NCI-H774 (cell line): Measurements from ENCODE around the gene QKI.
"Not testable (repeated sequence)": the region's sequence is repeated elsewhere in the genome, so short reads cannot be mapped to it uniquely, and the experiment has no call there.

Source experiments
- DNase-seq: peaks from one replicate; lab custom pipeline; 2025; lab: John Stamatoyannopoulos, UW

Gene QKI

DNA sequence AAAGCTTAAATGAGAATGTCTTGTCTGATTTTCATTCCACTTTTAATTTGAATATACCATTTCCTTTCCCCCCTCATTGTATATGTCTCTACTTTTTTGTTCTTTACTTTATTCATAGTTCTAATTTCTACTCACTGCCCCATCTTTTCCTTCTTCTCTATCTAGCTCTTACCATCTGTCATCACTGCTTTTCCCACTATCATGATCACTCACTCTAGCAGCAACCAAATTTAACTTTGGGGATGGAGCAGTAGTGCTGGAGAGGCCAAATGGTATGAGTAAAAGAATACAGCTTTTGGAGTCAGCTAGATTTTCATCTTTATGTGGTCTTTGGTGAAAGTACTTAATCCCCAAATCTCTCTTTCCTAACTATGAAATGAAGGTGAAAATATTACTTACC is 25.5 kb downstream of the QKI start:
- DNase-seq = no peak

DNA sequence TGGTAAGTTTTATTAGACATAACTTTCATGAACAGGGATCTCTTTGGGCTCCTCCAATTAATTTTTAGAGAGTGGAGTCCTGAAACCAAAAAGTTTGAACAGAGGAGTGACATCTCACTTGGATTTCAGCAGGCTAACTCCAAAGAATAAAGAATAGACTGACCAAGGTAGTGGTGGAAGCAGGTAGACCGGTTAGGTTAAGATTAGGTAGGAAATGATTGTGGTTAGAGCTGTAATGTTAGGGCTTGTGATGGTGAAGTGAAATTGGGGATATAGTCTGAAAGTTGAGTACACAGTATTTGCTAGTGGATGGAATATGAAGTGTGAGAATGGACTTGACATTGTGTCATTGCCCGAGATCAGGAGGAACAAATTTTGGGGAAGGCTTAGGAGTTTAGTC is 27.8 kb downstream of the QKI start:
- DNase-seq = no peak

DNA sequence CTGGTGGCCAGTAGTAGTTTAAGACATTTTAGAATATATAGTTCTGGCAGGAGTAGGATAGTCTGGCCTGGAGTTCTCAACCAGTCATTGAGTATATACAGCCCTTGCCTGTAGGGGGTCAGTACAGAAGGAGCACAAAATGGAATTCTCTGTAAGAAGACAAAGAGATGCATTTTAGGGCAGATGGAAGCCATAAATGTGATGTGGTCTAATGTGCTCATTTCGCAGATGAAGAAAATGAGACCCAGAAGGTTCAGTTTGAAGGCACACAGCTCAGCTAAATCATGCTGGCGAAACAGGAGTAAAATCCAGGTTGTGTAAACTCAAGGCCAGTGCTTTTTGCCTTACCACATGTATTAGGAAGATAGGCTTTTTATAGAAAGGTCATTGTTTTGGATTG is 29.6 kb downstream of the QKI start:
- DNase-seq = no peak

DNA sequence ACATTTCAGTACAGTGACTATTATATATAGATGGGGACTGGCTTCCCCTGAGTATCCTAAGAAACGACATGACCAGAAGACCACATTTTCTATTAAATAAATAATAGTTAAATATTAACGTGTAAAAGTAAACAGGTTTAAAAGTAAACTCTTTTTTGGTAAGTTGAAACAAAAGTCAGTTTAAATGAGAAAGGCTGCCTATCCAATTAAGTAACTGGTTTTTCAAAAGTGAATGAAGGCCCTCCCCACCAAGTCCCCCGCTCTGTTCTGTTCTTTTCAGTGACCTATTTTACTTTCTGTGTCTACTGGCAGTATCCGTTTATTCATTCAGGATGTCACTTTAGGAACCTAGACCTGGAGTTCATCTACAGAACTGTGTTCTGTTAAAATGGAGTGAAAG is 32.0 kb downstream of the QKI start:
- no peak for DNase-seq

DNA sequence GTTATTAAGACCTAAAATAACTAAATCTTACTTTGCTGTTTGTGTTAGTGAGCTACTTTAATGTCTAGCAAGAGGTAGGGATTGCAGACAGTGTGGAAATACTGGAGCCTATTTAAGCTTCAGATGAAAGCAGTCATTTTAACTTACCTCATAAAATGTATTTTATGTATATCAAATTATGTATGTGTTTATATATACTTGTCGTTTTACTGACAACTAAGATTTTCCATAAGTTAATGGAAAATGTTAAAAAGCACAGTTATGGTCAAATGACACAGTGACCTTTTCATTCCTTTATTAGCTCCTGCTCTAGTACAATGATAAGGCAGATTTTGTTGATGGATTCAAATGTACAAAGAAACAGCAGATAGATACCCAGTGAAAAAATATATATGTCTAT is 34.6 kb downstream of the QKI start:
- no peak for DNase-seq

DNA sequence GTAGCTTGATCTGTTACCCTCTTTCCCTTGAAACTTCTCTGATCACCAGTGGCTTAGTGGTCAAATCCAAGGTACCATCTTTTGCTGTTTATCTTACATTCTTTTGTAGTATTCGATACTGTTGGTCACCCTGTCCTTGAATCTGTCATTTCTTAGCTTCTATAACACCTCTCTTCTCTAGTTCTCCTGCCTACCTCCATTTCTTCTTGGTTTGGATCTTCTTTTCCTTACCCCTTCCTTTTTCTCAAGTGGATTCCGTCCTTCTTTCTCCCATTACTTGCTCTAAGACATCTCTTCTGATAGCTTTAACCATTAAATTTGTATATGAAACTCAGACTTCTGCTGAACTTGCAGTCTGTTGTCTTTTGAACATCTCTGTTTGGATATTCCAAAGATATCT is 39.9 kb downstream of the QKI start:
- DNase-seq = no peak

DNA sequence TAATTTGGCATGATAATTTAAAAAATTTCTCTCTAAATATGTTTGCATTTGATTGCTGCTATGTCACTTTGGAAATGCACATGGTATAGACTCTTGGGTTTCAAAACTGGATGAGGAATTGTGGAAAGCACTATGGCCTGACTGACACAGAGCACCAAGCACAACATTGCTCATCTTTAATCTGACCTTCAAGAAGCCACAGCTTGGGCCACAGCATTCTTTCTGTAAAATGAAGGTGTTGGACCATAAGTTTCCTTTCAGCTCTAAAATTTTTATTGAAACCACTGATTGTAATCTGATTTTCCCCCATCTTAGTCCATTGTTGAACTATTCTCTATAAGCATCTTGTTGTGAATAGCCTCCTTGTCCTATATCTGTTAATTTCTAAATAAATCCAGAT is 41.0 kb downstream of the QKI start:
- no peak for DNase-seq

DNA sequence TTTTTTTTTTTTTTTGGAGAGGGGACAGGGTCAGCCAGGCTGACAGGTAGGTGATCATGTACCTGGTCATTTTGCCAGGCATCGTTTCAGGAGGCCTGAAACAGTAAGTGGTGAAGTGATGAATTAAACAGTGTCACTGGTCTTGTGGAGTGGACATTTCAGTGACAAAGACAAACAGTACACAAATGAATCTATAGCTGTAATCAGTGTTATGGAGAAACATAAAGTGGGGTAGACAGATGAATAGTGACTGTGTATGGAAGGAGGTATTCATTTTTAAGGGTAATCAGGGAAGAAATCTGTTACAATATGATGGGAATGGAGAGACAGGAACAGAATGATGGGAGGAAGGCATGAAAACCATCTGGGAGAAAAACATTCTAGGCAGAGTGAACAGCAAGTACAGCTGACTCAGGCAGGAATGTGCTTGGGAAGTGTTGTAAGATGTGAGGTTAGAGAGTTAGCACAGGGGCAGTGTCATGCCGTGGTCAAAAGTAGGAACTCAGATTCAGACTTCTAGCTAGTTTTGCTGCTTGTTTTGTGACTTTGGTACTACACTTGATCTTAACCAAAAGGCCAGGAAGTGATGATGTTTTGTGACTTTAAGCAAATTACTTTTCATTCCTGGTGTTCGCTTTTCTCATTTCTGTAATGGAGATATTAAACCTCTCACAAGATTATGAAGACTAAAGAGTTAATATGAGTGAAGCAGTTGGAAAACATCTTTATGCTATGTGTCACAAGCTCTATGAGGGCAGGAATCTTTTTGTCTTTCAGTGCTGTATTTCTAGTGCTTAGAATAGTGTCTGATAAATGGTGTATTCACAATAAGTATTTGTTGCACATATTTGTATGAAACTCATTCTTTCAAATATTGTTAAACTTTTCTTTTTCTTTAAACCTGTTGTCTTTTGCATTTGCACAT is 43.4 kb downstream of the QKI start:
- DNase-seq = no peak

DNA sequence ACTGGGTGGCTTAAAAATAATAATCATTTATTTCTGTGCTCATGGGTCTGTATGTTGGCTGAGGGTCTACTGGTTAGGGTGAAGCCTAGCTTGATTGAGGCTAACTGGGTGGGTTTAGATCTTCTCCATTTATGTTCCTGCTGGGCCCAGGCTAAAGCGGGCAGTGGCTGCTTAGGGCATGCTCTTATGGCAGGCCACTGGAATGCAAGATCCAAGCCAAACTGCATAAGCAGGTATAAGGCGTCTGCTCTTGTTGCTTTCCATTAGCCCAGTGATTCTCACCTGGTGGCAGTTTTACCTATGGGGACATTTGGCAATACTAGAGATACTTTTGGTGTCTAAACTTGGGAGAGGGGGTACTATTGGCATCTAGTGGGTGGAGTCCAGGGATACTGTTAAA is 44.5 kb downstream of the QKI start:
- DNase-seq = no peak

DNA sequence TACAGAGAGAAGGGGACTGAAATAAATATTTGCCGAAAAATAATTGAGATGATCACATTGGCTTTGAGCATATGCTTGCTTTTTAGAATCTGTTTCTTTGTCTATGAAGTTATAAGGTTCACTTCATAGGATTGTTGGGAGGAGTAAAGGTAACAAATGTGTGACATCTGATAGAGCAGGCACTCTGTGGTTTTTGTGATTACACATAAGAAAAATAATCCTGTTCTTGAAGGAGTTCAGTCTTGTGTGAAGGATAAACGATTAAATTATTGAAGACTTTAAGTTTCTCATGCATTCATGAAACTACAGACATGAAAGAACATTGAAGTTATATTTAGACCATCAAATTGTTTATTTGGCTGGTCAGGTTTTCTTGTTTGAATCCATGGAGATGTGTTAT is 45.0 kb downstream of the QKI start:
- no peak for DNase-seq

DNA sequence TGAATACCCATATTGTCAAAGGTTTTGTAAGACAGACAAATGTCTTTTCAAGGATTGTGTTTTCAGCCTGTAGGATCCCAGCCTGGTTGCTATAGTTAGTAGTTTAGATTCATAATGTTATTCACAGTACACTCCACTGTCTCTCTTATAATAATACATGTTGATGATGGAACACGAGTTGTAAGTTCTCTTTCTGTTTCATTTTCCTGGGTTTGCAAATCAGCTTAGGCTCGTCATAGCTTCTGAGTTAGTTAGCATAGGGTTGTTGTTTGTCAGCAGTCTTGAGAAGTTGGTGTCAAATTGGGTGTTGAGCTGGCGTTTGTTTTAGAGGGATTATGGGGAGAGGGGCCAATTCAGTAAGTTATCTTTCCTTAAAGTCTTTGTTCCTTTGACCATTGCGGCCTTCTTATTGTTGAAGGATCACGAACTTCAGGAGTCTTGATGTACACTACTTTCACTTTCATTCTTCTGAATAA is 45.8 kb downstream of the QKI start:
- no peak for DNase-seq

DNA sequence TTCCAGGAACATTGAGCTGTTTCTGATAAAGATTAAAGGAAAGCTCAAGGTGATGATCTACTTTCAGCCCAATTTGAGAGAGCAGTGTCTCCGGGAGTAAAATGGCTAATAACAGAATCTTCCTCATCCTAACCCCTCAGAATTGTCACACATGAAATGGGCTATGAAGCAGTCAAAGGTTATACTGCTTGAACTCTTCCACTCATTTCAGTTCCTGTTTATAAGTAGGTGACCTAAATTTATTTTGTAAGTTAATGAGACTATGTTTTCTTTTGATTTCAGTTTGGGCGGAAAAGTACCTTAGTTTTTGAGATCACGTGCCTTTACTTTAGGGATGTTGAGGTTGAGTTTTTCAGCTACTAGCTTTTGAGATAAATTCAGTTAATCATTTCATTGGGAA is 47.2 kb downstream of the QKI start:
- no peak for DNase-seq

DNA sequence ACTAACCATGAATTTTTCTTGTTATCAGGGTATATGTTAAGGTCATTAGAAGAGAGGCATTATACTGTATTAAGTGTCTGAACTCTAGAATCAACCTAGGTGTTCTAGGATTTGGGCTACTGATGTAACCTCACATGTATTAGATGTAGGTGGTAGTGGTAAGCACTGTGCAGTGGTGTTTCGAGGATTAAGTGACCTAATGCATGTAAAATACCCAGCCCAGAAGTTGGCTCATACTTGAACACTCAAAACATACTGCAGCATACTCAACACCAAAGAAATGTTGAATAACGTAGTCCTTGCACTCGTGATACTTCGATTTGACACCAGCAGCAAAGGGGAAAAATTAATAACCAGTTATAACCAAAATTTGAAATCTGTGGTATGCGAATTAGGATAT is 48.7 kb downstream of the QKI start:
- no peak for DNase-seq

DNA sequence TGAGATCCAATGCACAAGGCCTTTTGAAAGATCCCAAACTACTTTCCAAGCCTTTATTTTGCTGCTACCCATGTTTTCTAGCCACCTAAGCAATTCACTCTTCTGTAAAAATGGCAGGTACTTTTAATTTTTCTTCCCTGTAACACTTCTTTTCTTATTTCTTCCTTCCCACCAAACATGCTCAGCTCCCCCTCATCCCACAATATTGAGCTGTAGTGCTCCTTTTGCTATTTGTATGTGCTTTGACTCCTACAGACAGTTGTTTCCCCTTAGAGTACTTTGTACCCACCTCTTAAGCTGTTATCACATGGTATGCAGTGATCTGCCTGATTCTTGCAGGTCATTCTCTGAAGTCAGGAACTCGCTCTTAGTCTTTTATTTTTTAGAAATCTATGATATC is 49.3 kb downstream of the QKI start:
- no peak for DNase-seq

DNA sequence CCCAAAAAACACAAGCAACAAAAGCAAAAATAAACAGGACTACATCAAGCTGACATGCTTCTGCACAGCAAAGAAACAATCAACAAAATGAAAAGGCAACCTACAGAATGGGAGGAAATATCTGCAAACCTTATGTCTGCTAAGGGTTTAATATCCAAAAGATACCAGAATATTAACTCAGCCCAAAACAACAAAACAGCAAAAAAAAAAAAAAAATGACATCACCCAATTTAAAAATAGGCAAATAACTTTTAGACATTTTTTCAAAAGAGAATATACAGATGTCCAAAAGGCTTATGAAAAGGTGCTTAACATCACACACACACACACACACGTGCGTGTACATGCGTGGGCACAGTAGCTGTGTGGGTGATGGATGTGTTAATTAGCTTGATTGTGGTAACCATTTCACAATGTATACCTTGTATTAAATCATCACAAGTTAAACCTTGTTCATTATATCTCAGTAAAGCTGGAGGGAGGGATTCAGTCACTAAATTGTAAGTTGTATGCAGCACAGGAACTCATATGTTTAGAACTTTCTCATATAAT is 52.4 kb downstream of the QKI start:
- no peak for DNase-seq

DNA sequence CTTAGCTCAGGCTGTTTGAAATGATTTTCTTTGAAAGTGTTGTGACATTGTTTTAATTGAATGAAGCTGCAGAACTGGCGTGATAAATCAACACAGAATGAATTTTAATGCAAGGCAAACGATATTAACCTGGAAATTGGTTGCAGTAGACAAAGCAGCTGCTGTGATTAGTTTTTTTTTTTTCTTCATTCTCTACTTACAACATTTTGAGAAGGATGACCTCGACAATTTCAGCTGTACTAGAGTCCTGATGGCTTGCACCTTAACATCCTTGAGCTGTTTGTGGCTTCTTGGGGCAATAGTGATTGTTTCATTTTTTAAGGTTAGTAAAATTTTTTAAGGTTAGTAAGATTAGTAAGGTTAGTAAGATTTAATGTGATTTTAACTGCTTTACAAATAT is 54.2 kb downstream of the QKI start:
- no peak for DNase-seq

DNA sequence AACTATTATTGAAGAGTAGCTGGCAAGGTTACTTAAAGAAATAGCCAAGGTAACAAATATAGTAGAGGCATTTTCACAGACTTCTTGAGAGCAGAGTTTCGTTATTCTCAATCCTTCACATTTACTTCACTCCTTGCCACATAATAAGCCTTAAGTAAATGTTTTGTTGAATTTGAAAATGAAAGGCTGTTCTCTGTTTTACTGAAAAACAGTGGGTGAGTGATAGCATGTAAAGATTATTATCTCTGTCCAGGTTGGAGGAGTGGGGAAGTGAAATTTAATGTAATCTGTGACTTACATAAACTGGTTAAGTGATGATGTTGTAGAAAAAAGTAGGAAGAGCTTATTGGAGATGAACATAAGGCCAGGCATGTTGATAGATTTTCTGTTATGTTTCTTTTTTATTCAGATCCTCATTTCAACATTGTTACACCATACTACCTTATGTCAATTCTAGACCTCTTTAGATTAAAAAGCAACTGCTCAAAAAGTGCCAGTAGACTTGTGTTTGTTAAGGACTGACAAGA is 55.0 kb downstream of the QKI start:
- no peak for DNase-seq

DNA sequence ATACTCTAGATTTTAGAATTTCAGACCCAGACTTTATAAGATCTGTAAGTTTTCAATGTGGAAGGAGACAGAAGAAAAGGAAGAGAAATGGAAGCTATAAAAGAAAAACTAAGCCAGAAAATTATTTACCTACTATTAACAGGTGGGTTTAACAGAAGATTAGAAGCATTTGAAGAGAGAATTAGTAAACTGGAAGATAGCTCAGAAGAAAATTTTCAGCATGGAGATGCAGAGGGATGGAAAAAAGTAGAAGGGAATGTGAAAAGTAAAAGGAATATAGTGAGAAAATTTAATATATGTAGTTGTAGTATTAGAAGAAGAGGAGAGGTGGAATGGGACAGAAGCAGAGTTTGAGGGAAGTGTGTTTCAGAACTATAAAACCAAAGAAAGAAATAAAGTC is 56.1 kb downstream of the QKI start:
- no peak for DNase-seq

DNA sequence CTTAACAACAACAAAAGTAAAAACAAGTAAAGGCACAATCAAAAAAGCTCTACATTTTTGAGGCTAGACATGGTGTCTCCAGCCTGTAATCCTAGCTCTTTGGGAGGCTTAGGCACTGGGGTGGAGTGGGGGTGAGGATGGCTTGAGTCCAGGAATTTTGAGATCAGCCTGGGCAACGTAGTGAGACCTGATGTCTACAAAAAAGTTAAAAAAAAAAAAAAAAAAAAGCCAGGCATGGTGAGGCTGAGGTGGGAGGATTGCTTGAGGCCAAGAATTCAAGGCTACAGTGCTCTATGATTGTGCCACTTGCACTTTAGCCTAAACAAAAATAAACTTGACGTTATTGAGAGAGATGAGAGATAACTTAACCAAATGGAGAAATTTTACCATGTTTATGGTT is 60.1 kb downstream of the QKI start:
- no peak for DNase-seq

DNA sequence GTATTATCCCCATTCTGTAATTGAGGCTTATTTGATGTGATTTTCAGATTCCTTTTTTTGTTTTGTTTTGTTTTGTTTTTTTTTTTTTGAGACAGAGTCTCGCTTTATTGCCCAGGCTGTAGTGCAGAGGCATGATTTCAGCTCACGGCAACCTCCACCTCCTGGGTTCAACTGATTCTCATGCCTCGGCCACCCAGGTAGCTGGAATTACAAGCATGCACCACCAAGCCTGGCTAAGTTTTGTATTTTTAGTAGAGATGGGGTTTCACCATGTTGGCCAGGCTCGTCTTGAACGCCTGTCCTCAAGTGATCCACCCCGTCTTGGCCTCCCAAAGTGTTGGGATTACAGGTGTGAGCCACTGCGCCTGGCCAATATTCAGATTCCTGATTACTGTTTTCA is 62.4 kb downstream of the QKI start:
- DNase-seq = not testable (repeated sequence)

DNA sequence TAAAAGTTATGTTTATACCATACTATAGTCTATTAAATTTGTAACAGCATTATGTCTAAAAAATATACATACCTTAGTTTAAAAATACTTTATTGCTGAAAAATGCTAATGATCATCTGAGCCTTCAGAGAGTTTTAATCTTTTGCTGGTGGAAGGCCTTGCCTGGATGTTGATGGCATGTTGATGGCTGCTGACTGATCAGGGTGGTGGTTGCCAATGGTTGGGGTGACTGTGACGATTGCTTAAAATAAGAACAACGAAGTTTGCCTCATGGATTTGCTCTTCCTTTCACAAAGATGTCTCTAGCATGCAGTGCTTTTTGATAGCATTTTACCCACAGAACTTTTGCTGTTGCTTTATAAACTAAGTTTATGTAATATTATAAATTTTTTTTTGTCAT is 68.6 kb downstream of the QKI start:
- no peak for DNase-seq

DNA sequence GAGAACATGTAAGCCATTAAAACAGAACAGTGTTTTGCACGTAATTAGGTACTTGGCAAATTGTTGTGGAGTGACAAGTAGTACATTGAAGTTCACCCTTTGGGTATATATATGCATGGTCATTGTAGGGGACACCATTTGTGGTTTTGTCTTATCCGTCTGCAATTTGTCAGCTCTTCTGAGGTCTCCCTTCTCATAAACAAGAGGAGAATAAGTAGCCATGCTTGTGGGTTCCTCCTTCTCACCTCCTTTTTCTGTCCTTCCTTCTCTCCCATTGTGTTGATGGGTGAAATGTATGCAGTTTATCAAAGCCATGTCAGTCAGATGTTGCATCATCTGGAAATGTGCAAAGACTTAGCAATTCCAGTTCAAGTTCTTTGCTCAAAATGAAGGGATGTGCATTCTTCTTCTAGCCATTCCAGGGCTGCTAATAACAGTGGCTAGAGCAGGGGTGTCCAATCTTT is 70.9 kb downstream of the QKI start:
- DNase-seq = no peak

DNA sequence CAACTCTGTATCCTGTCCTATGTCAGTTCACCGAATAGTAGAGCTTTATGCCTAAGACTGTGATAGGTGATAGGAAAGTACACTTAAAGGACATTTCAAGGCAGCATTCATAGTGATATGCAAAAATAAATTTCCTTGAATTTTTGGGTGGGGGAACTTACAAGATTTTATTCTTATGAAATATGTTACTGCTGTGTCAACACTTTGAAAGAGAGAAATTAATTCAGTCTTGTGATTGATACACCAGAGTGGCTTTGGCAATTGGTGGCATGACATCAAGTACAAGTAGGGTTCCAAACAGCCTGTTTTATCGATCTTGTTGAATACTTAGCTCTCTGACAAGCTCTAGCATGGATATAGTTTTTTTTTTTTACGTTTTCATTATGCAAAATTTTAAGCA is 72.3 kb downstream of the QKI start:
- no peak for DNase-seq

DNA sequence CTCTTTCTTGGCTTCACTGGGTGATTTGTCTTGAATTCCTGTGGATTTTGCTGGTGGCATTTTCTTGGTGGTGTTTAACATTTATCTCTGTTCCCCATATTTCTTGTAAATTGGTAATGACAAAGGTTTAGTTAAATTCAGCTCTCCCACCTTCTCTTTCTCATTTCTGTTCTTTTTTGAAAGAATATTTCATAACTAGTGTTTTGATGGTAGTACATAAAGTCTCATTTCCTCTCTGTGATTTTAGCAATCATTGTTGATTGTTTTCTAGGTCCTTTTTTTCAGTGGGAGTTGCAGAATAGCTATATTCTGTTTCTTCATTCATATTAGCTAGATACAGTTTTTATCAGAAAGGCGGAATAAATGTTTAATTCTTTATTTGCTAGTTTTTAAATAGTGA is 73.1 kb downstream of the QKI start:
- DNase-seq = no peak
